ENCODE data around the gene DNAAF2. TPM values are rescaled to one million over a fixed set of nuclear protein-coding genes. Genes with fewer than 3 reads are reported as not detected.

Gene DNAAF2
- total RNA-seq, 1 donor = 9.8 TPM

GRCh38 chr14:49640540-49641417, 5.7 kb upstream of the DNAAF2 start:
- DNase-seq (ENCODE audit: insufficient read length, low spot score, missing footprints) = no peak
- peaks cover 69% of the 10 kb centered on the region for H3K79me2 ChIP-seq (ENCODE audit: insufficient read depth, low read length)
- no peak overlapping the region for H2AFZ ChIP-seq (ENCODE audit: low read length)
- H3K4me1 ChIP-seq (ENCODE audit: insufficient read depth, low read length) = peaks cover 9% of the 10 kb centered on the region
- TF ChIP-seq CTCF (IDR thresholded peaks at IDR 0.05; ENCODE audit: extremely low read depth, low read depth, low read length) = no peak
- H3K36me3 ChIP-seq (ENCODE audit: insufficient read depth, low read length) = peaks cover 17% of the 10 kb centered on the region
- no peaks in the 10 kb centered on the region for H3K9me3 ChIP-seq (ENCODE audit: low read depth, low read length)
- no peaks in the 10 kb centered on the region for H4K20me1 ChIP-seq (ENCODE audit: insufficient read depth, low read length)
- H3K27me3 ChIP-seq (ENCODE audit: insufficient read depth, low read length) = no peaks in the 10 kb centered on the region
- no peak overlapping the region for H3K27ac ChIP-seq (ENCODE audit: low read depth, low read length)
- no peak overlapping the region for H3K4me3 ChIP-seq (ENCODE audit: insufficient read depth, low read length)
- H3K4me2 ChIP-seq (ENCODE audit: insufficient read depth, low read length) = no peak overlapping the region

- Histone ChIP-seq H2AFZ (ENCODE audit: low read length) (no peak overlapping the region), H4K20me1 (ENCODE audit: insufficient read depth, low read length) (peaks cover 4% of the 10 kb centered on the region), H3K4me1 (ENCODE audit: insufficient read depth, low read length) (peaks cover 12% of the 10 kb centered on the region), H3K27ac (ENCODE audit: low read depth, low read length) (no peak overlapping the region), H3K36me3 (ENCODE audit: insufficient read depth, low read length) (peaks cover 15% of the 10 kb centered on the region), H3K79me2 (ENCODE audit: insufficient read depth, low read length) (peaks cover 81% of the 10 kb centered on the region), H3K4me2 (ENCODE audit: insufficient read depth, low read length) (no peak overlapping the region), H3K4me3 (ENCODE audit: insufficient read depth, low read length) (no peak overlapping the region), H3K27me3 (ENCODE audit: insufficient read depth, low read length) (no peaks in the 10 kb centered on the region), H3K9me3 (ENCODE audit: low read depth, low read length) (no peaks in the 10 kb centered on the region)
- TF ChIP-seq CTCF (IDR thresholded peaks at IDR 0.05; ENCODE audit: extremely low read depth, low read depth, low read length) = no peak
- no peak for DNase-seq (ENCODE audit: insufficient read length, low spot score, missing footprints)
Measured at GRCh38 chr14:49637534-49638078, 2.6 kb upstream of the DNAAF2 start.

- Histone ChIP-seq H3K36me3 (ENCODE audit: insufficient read depth, low read length) (peaks cover 15% of the 10 kb centered on the region), H3K27ac (ENCODE audit: low read depth, low read length) (no peak overlapping the region), H2AFZ (ENCODE audit: low read length) (no peak overlapping the region), H3K27me3 (ENCODE audit: insufficient read depth, low read length) (no peaks in the 10 kb centered on the region), H4K20me1 (ENCODE audit: insufficient read depth, low read length) (peaks cover 4% of the 10 kb centered on the region), H3K4me3 (ENCODE audit: insufficient read depth, low read length) (no peak overlapping the region), H3K4me1 (ENCODE audit: insufficient read depth, low read length) (peaks cover 12% of the 10 kb centered on the region), H3K79me2 (ENCODE audit: insufficient read depth, low read length) (peaks cover 81% of the 10 kb centered on the region), H3K9me3 (ENCODE audit: low read depth, low read length) (no peaks in the 10 kb centered on the region), H3K4me2 (ENCODE audit: insufficient read depth, low read length) (no peak overlapping the region)
- TF ChIP-seq CTCF (IDR thresholded peaks at IDR 0.05; ENCODE audit: extremely low read depth, low read depth, low read length) = no peak
- DNase-seq (ENCODE audit: insufficient read length, low spot score, missing footprints) = no peak
Measured at GRCh38 chr14:49636866-49637265, 1.8 kb upstream of the DNAAF2 start.

Measured in osteoblast (primary cell).